GM12873 (cell line): ENCODE measurements around the gene FILIP1.

Experiments
- CTCF ChIP-seq: IDR thresholded peaks from 2 replicates; pipeline ENCODE4 v1.5.1; 2012; ENCODE audit warnings: low read depth, mild to moderate bottlenecking, moderate library complexity, low read length, control low read depth; ENCODE audit not compliant: insufficient read depth; ENCODE audit errors: missing control alignments

Gene FILIP1

GRCh38 chr6:75403563-75404080 lies 90.0 kb downstream of the FILIP1 start:
- TF ChIP-seq CTCF = no peak

- TF ChIP-seq CTCF = no peak
Observed at GRCh38 chr6:75402296-75402695, 91.3 kb downstream of the FILIP1 start.

- TF ChIP-seq CTCF = no peak
Observed at GRCh38 chr6:75397656-75398465, 95.7 kb downstream of the FILIP1 start.

- no peak for TF ChIP-seq CTCF
Observed at GRCh38 chr6:75397171-75397570, 96.4 kb downstream of the FILIP1 start.

GRCh38 chr6:75396005-75396800 lies 97.4 kb downstream of the FILIP1 start:
- TF ChIP-seq CTCF = no peak

GRCh38 chr6:75393806-75394205 lies 99.8 kb downstream of the FILIP1 start:
- TF ChIP-seq CTCF = no peak

- no peak for TF ChIP-seq CTCF
Observed at GRCh38 chr6:75391276-75391675, 102.3 kb downstream of the FILIP1 start.
